Measurements from ENCODE around the gene PAM.
"Not testable (repeated sequence)": the region's sequence is repeated elsewhere in the genome, so short reads cannot be mapped to it uniquely, and the experiment has no call there.

PAM gene

DNA sequence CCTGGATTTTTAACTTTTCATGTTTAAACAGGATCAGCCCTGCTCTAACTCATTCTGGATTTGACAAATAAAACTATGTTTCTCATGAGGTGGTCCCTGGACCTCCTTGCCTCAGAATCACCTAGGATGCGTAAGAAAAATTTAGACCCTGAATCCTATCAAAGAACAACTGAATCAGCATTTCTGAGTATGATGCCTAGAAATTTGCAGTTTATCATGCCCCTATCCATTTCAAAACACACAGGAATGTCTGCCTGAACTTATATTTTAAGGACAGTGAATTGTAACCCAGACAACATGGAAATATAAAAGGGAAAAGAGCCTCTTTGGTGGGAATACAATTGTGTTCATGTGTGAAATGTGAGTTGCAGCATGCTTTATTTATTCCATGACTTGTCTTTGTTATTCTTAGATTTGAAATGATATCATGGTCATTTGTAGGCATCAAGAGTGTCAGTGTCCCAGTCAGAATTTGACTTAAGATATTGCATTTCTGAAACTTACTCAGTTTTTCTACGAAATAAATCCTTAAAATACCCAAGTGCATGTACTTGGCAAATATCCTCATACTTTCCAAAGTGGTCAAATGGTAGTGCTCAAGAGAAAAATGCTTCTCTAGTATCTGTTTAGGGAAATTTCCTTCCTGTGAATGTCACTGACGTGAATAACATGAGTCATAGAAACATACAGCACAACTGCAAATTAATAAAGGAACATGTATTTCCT lies 220.5 kb downstream of the PAM start:
- in situ Hi-C loops (cut with MboI; ENCODE audit: low sequenced_read_pairs), result no loop called here

DNA sequence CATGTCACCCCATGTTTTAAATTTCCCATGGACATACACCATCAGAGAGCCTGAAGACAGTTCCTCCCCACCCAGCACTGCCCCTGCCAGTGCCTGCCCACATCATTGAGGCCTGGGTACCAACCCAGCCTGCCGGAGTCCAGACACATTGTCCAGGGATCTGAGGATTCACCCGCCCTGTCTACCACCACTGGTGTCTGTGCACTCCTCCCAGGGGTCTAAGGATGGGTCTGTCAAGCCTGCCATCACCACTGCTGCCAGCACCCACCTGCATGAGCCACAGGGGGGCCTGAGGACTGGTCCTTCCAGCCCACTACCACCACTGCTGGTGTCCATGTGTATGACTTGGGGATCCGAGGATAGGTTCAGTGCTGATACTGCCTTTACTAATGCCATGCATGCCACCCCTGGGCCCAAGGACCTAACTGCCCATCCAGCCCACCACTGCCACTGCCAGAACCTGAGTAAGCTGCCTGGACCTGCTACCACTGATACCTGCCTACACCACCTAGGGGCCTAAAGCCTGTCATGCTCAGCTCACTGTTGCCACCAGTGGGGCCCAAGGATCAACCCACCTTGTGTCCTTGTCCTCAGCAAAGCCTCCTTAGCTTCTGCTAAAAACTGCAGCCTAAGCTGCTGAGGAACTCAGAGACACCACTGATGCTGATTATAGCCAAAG lies 227.0 kb downstream of the PAM start:
- in situ Hi-C loops (cut with MboI; ENCODE audit: low sequenced_read_pairs), result no loop called here

DNA sequence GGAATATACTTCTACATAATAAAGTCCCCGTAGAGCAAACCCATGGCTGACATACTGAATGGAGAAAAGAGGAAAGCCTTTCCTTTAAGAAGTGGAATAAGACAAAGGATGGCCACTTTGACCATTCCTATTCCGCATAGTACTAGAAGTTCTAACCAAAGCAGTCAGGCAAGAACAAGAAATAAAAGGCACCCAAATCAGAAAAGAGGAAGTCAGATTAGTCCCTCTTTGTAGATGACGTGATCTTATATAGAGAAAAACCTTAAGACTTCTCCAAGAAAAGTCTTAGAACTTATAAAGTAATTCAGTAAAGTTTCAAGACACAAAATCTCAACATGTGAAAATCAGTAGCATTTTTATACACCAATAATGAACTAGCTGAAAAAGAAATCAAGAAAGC lies 231.0 kb downstream of the PAM start:
- in situ Hi-C loops (cut with MboI; ENCODE audit: low sequenced_read_pairs), result no loop called here

DNA sequence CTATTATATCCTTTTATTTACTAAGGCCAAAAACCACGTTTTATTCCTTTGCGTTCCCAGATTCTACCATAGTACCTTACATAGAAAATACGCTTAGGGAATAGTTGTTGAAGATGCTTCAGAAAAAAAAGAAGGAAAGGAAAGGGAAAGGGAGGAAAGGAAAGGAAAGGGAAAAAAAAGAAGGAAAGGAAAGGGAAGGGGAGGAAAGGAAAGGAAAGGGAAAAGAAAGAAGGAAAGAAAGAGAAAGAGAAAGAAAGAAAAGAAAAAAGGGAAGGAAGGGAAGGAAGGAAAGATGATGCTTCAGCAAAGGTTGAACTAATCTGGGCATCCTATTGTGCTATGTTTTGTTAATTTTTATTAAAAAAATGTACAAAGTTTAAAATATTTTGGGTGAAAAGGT lies 233.4 kb downstream of the PAM start:
- in situ Hi-C loops (cut with MboI; ENCODE audit: low sequenced_read_pairs), result no loop called here

DNA sequence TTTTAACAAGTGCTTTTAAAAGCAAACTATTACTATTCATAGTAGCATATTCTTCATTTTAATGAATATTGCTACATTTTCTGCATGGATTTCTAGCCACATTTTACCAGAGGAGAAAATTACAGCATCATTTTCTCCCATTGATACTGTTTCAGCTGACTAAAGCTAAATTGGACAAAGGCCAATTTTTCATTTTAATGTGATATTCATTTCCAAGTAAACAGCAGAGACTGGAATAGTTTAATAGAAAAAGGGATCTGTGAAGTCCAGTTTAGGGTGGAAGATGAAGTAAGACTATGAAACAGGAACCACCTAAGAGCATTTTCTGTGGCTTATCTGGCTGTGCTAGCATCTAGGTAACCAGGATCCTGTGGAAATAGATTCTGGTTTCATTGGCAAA lies 236.7 kb downstream of the PAM start:
- in situ Hi-C loops (cut with MboI; ENCODE audit: low sequenced_read_pairs), result no loop called here

DNA sequence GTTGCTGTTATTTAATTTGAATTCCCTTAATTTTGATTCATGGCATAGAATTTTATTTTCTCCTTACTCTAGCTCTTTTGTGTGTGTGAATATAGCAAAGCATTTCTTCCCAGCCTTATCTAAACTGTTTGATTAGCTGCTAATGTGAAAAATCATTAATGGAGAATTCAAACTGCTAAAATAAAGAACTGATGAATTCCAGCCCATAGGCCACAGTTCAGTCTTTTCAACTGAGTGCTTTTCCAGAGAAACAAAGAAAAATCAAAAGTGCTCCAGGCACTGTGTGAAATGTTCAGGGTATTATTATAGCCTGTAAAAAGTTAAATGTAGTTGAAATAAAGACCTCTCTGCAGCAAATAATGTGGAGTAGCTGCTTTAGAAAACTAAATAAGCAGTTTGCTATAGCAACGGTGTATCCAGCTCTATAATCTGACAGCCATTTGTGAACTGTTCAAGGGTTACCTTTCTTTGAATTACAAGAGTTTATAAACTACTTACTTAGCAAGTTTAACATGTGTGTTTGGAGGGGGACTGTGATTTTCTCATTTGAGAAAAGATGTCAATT lies 241.0 kb downstream of the PAM start:
- in situ Hi-C loops (cut with MboI; ENCODE audit: low sequenced_read_pairs), result no loop called here

DNA sequence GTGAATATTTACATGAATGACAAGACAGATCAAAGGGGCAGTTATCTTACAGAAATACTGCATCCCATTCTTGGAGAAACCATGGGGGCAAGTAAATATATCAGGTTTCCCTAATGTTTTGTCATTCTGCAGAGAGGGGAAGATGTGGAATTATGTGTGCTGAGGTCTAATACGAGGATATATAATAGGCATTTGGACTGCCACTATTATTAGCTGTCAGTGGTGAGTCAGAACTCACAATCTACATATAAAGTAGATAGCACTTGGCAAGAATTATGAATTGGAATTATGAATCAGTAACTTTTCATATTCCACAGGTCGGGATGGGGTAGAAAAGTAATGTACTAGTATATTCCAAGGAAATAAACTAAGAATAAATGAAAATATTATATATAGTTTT lies 243.1 kb downstream of the PAM start:
- in situ Hi-C loops (cut with MboI; ENCODE audit: low sequenced_read_pairs), result no loop called here

DNA sequence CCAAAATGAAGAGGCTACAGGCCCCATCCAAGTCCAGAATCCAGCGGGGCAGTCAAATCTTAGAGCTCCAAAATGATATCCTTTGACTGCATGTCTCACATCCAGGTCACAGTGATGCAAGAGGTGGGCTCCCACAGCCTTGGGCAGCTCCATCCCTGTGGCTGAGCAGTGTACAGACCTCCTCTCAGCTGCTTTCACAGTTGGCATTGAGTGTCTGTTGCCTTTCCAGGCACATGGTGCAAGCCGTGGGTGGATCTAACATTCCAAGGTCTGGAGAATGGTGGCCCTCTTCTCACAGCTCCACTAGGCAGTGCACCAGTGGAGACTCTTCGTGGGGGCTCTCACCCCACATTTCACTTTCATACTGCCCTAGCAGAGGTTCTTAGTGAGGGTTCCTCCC lies 244.1 kb downstream of the PAM start:
- in situ Hi-C loops (cut with MboI; ENCODE audit: low sequenced_read_pairs), result no loop called here

DNA sequence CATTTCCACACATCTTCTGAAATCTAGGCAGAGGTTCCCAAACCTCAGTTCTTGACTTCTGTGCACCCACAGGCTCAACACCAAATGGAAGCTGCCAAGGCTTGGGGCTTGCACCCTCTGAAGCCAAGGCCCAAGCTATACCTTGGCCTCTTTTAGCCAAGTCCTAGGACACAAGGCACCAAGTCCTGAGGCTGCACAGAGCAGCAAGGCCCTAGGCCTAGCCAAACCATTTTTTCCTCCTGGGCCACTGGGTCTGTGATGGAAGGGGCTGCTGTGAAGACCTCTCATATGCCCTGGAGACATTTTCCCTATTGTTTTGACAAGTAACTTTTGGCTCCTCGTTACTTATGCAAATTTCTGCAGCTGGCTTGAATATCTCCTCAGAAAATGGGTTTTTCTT lies 244.5 kb downstream of the PAM start:
- in situ Hi-C loops (cut with MboI; ENCODE audit: low sequenced_read_pairs), result not testable (repeated sequence)

DNA sequence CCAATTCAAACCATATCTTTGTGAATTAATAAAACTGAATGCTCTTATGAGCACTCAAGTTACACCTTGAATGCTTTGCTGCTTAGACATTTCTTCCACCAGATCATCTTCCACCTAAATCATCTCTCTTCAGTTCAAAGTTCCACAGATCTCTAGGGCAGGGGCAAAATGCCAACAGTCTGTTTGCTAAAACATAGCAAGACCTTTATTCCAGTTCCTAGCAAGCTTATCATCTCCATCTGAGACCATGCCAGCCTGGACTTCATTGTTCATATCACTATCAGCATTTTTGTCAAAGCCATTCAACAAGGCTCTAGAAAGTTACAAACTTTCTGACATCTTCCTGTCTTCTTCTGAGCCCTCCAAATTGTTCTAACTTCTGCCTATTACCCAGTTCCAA lies 245.0 kb downstream of the PAM start:
- in situ Hi-C loops (cut with MboI; ENCODE audit: low sequenced_read_pairs), result no loop called here

DNA sequence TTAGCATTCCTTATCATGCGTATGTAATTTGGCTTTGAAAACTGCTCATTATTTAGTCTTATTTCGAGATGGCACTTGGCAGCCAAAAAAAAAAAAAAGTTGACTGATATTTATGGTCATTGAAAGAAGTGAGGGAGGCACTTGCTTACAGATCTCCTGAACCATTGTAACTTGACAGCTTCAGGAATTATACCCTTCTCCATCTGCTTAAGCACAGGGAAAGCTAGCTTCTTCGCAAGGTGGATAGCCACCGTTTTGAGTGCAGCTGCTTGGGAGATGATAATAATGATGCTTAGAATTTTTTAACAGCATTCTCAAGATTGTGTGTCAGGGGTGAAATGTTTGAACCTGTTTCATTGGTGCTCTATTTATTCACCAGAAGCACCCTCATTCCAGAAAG lies 248.8 kb downstream of the PAM start:
- in situ Hi-C loops (cut with MboI; ENCODE audit: low sequenced_read_pairs), result no loop called here

DNA sequence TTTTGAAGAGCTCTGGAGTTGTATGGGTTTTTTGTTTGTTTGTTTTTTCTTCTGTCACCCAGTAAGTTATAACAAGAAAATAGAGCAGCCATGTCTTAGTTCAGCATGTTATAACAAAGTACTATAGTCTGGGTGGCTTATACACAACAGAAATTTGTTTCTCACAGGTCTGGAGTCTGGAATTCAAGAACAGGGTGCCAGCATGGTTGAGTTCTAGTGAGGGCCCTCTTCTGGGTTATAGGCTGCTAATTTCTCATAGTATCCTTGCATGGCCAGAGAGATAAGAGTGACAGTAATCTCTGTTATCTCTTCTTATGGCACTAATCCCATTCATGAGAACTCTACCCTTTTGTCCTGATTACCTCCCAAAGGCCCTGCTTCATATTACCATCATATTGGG lies 250.2 kb downstream of the PAM start:
- in situ Hi-C loops (cut with MboI; ENCODE audit: low sequenced_read_pairs), result no loop called here

DNA sequence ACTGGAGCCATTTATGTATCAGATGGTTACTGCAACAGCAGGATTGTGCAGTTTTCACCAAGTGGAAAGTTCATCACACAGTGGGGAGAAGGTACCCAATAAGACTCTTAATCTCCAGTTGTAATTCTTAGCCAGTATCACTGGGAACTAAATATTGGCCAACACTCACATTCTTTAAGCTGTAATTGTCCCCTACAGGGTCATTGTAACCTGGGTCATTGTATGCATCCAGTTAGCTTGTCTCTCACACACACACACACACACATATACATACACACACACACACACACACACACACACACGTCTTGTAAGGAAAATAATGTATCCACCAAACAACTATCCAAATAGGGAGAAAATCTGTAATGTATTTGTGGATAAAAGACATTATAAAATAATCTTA lies 251.8 kb downstream of the PAM start:
- in situ Hi-C loops (cut with MboI; ENCODE audit: low sequenced_read_pairs), result no loop called here

DNA sequence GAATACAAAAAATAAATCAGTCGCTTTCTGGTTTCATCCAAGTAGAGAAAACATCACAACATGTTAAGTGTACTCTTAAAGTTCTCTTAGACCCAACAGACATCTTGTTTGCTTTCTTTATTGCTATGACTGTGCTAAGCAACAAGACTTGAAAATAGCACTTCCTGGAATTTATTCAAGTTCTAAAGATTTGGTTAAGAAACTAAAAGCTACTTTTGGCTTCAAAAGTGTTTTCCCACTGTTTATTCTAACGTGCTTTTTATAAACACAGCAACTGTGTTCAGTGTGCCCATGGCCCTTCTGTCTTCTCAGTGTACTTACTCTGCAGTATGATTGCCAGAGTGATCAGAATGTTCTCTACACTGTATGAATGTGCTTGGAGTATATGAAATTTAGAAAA lies 255.1 kb downstream of the PAM start:
- in situ Hi-C loops (cut with MboI; ENCODE audit: low sequenced_read_pairs), result no loop called here

DNA sequence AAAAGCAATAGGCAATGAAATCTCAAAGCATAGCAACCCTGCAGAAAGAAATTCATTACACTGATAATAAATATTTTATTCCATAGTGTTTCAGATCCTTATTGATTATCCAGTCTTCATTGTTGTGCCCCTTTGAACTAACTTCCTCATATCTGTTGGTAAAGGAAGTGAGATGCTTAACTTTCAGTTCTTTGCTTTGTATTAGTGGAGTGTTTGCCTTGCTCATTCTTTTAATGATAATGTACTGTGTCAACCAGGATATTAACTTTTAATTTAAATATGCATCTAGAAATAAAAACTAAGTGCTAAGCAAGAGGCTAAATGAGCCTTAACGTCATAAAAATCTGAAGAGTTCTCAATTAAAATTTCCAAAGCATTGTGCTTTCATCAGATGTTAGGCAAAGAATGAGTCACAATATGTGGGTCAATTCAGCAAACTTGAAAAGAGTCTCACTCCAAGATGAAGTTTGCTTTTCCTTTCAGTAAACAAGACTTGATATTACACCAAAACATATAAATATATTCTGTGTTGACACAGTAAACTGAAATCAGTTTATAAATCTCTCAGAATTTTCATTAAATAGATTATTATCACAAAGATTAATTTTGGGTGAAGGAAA lies 258.9 kb downstream of the PAM start:
- in situ Hi-C loops (cut with MboI; ENCODE audit: low sequenced_read_pairs), result no loop called here

DNA sequence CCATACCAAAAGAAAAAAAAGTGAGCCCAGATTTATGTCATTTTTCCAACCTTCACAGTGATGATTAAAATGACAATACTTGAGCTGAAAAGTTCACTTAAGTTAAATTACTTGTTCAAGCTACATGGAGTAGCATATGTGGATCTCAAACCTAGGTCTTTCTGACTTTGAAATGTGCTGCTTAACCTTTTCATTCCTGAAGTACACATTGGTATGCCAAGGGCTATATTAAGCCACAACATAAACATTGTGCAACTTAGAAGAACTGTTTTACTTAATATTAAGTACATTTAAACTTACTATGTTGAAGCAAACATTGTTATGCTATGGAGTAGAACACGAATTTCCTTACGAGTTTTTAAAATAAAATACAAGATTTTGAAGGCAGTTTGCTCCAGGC lies 259.9 kb downstream of the PAM start:
- in situ Hi-C loops (cut with MboI; ENCODE audit: low sequenced_read_pairs), result no loop called here

DNA sequence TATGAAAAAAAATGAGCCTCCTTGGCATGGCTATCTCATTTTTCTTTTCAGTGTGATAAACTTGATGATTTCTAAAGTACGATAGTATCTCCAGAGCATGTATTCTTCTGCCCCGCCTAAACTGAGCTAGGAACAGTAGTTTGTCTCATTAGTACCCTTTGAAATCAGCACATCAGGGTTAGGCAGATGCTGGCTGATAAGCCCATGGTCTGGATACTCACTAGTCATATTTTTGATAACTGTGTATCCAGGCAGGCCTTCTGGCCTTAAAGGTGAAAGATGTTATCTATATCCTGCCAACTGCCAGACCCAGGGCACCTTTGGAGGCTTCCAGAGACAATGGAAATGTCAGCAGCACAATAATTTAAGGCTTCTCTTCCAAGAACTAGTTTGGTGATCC lies 261.1 kb downstream of the PAM start:
- in situ Hi-C loops (cut with MboI; ENCODE audit: low sequenced_read_pairs), result no loop called here

DNA sequence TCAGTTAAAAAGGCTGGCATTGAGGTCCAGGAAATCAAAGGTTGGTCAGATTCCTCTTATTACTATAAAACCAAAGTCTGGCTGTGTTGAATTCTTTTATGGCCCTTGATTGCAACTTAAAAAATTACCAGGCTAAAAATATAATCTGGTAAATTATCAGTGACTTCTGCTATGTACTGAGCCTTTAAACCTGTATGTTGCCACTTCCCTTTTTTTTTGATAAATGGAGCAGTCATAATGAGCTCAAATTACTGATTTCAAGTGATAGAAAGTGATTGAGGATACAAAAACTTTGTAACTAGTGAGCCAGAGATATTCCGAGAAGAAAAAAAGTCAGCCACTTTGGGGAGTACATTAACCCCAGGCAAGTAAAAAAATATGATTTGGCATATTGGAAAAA lies 264.7 kb downstream of the PAM start:
- in situ Hi-C loops (cut with MboI; ENCODE audit: low sequenced_read_pairs), result no loop called here

DNA sequence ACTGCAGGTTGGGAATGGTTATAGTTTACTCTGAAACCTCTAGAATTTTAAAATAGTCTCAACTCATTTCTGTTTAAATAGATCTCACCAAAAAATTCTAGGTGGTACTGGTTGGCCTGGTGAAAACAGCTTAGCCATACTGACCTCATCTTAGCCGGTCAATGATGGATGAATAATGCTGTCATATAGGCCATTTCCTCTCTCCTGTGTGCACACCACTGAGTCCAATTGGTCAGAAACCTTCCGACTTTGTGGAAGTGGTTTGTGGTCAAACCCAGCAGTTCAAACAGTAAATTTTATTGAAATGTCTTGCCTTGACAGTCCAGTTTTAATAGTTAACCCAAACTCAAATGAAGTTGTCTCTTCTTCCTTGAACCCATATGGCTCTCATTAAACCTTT lies 266.2 kb downstream of the PAM start:
- in situ Hi-C loops (cut with MboI; ENCODE audit: low sequenced_read_pairs), result no loop called here

DNA sequence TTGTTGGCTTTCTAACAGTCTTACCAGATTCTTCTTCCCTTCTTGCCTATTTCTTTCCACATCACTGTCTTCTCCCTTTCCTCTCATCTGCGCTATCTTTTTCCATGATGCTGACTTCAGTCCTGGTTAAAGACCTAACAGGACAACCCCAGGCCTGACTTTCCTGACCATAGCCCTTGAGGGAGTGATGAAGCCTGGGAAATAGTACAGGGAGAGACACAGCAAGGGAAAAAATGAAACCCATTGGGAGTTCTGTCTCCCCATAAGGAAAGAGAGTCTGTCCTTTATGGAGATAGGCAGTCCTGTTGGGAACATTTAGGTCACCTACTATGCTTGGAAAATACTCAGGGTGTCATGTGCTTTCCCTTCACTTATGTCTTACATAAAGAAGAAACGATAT lies 272.2 kb downstream of the PAM start:
- in situ Hi-C loops (cut with MboI; ENCODE audit: low sequenced_read_pairs), result no loop called here

DNA sequence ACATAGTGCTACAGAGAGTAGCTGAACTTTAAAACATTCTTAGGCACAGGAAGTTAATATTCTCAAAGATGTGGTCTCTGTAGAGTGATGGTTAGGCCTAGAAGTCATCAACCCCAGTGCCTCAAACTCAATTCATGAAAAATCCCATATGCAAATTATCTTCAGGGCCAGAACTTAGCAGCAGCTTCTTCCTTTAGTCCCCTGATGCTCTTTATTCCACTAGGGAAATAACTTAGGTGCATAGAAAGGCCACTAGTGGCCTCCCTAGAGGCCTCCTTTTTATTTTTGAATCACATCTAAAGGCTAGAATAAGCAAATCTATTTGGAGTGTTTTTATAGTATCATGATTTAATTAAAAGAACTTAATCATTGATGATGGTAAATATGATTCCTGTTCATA lies 276.5 kb downstream of the PAM start:
- in situ Hi-C loops (cut with MboI; ENCODE audit: low sequenced_read_pairs), result no loop called here

DNA sequence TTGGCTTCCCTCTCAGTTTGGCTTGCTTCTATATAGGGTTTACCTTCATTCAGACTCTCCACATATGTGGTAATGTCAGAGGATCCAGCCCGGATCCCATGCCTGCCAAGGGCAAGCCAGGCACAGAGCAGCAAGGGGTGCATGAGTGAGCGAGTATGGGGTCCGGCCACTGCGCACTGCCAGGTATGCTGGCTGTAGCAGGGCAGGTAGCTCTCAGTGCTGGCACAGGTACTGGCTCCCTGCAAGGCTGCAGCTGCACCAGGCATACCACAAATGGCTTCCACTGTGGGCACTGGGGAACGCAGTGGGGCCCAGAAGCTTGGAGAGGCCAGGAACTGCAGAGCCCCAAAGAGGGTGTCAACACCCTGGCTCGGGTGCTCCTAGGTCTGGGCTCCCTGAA lies 278.6 kb downstream of the PAM start:
- in situ Hi-C loops (cut with MboI; ENCODE audit: low sequenced_read_pairs), result no loop called here
